ENCODE measurements around the gene DLG2.

DLG2 gene

GRCh38 chr11:83990160-83990733 is 1636.9 kb downstream of the DLG2 start:
- no peak overlapping the region for H3K4me3 ChIP-seq (ENCODE audit: low read depth, low read length)
- DNase-seq (ENCODE audit: low read depth): no peak
- no peak for TF ChIP-seq CTCF (IDR thresholded peaks at IDR 0.05; ENCODE audit: low read depth, low read length, missing control alignments)

DNA sequence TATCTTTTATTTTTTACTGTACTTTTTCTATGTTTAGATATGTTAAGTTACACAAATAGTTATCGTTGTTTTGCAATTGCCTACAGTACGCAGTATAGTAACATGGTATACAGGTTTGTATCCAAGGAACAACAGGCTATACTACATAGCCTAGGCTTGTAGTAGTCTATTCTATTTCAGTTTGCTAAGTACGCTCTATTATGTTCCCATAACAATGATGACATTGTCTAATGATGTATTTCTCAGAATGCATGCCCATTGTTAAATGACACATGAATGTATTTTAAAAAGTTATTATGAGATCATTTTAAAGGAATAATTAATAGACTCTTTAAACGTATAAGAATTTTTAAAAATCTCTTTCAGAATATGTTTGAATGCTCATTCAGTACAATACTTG is 1644.3 kb downstream of the DLG2 start:
- no peak for TF ChIP-seq CTCF (IDR thresholded peaks at IDR 0.05; ENCODE audit: low read depth, low read length, missing control alignments)
- no peak for DNase-seq (ENCODE audit: low read depth)
- H3K4me3 ChIP-seq (ENCODE audit: low read depth, low read length): no peak overlapping the region

GRCh38 chr11:83979593-83979992 is 1647.6 kb downstream of the DLG2 start:
- no peak overlapping the region for H3K4me3 ChIP-seq (ENCODE audit: low read depth, low read length)
- no peak for DNase-seq (ENCODE audit: low read depth)
- no peak for TF ChIP-seq CTCF (IDR thresholded peaks at IDR 0.05; ENCODE audit: low read depth, low read length, missing control alignments)

DNA sequence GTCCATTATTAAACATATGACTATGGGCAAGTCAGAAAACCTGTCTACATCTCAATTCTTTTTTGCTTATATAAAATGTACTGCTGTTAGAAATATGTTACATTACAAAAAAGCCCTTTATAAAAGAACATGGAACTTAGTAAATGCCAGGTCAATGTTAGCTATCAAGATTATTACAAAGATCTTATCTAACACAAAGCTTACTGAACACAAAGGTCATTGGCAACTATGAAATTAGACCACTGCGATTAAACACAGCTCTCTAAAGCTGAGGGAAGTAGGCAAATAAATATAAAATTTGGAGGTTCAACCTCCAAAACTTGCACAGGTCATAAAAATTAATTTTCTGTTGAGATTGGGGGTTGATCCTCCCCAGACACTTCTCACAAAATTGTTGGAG is 1648.2 kb downstream of the DLG2 start:
- no peak for DNase-seq (ENCODE audit: low read depth)
- H3K4me3 ChIP-seq (ENCODE audit: low read depth, low read length): no peak overlapping the region
- TF ChIP-seq CTCF (IDR thresholded peaks at IDR 0.05; ENCODE audit: low read depth, low read length, missing control alignments): no peak

- no peak for TF ChIP-seq CTCF (IDR thresholded peaks at IDR 0.05; ENCODE audit: low read depth, low read length, missing control alignments)
- no peak overlapping the region for H3K4me3 ChIP-seq (ENCODE audit: low read depth, low read length)
- DNase-seq (ENCODE audit: low read depth): no peak
Observed at GRCh38 chr11:83976086-83976485, 1651.1 kb downstream of the DLG2 start.

DNA sequence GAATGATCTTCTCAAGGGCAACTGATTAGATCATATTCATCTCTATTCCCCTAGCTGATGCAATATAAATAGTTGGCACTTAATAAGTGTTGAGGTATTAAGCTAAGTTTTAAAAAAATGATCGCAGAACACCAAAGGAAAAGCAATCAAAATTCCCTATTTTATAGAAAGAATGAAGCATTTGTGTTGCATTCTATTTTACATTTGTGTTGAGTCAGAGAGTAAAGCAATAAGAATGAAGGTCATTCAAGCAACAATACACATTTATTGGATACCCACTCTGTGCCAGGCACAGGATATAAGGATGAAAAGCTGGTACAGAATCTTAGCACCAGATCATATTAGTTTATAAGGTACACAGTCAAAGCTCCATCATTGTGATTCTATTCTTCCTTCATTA is 1654.6 kb downstream of the DLG2 start:
- DNase-seq (ENCODE audit: low read depth): no peak

More for the DNA sequence above, 1654.6 kb downstream of the DLG2 start:
- no peak overlapping the region for H3K4me3 ChIP-seq (ENCODE audit: low read depth, low read length)
- no peak for TF ChIP-seq CTCF (IDR thresholded peaks at IDR 0.05; ENCODE audit: low read depth, low read length, missing control alignments)

All from GM12864 (cell line).